Muscle of leg (tissue), 11 donors: Measurements from ENCODE around the gene NDE1. TPM values are rescaled to one million over a fixed set of nuclear protein-coding genes. Genes with fewer than 3 reads are reported as not detected.

ENCODE experiments used
- DNase-seq: peaks from one replicate; pipeline ENCODE4 v3.0.0; 2013
- H3K27ac ChIP-seq: one replicate; pipeline ENCODE4 v1.5.1; 2013; ENCODE audit warnings: mild to moderate bottlenecking, low read length, control low read depth
- H3K27me3 ChIP-seq: one replicate; pipeline ENCODE4 v1.6.1; 2013; ENCODE audit warnings: low read length; ENCODE audit not compliant: control insufficient read depth, insufficient read depth
- H3K36me3 ChIP-seq: one replicate; pipeline ENCODE4 v1.6.1; 2013; ENCODE audit warnings: low read length; ENCODE audit not compliant: control insufficient read depth, insufficient read depth
- H3K4me1 ChIP-seq: one replicate; pipeline ENCODE4 v1.6.1; 2013; ENCODE audit warnings: low read length; ENCODE audit not compliant: control insufficient read depth, insufficient read depth
- H3K4me3 ChIP-seq: one replicate; pipeline ENCODE4 v1.5.1; 2013; ENCODE audit warnings: low read length, control low read depth
- H3K9me3 ChIP-seq: replicated peaks from 2 replicates; pipeline ENCODE4 v1.6.1; 2013; ENCODE audit warnings: low read depth, low read length; ENCODE audit not compliant: control insufficient read depth
- WGBS: methylation state at CpG from one replicate; pipeline ENCODE4 v1.1.5; 2013; ENCODE audit warnings: missing lambda C conversion rate; ENCODE audit not compliant: insufficient coverage; 5-methylcytosine and 5-hydroxymethylcytosine counted together
- polyA plus RNA-seq, 8 donors: library from polyadenylated mRNA; unstranded; fragments of 120-200 nt; gene quantifications; one replicate each; pipeline versions ENCODE4 v1.2.1 to v1.2.3, GENCODE V29; 2013; ENCODE audit warnings: inconsistent platforms in 1 of 8, low replicate concordance in 1 of 8; ENCODE audit not compliant: insufficient read length in 8 of 8, insufficient read depth in 1 of 8
- total RNA-seq: library from RNA; stranded (reverse); fragments of 120-200 nt; gene quantifications from one replicate; pipeline ENCODE4 v1.2.4, GENCODE V29; 2013

Gene NDE1
- total and polyA plus RNA-seq, 9 donors = 13.6 to 38.9 (median 24.1) TPM

DNA sequence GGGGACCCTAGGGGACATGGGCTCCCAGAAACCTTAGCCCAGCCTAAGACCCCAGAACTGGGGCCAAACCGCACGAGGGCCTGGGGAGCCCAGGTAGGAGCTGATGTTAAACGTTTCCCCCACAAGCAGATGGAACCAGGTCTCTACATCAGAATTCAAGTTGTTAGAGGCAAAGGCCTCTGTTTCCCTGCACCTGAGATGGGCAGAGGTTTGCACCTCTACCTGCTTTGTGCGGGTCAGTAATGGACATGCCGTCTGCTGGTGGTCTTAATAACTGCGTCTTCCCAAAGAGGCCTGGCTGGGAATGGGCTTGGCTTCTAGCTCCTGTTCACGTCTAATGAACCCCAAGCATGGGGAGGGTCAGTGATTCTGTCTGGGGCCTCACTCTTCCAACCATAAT, 79.1 kb downstream of the NDE1 start:
- H3K27ac ChIP-seq = no peak overlapping the region
- no peaks in the 10 kb centered on the region for H3K9me3 ChIP-seq
- peaks cover 21% of the 10 kb centered on the region for H3K36me3 ChIP-seq
- no peak for DNase-seq
- H3K27me3 ChIP-seq = no peaks in the 10 kb centered on the region
- H3K4me1 ChIP-seq = no peaks in the 10 kb centered on the region
- WGBS = 91% methylated on average over 7 of the region's 7 CpGs
- H3K4me3 ChIP-seq = no peak overlapping the region

DNA sequence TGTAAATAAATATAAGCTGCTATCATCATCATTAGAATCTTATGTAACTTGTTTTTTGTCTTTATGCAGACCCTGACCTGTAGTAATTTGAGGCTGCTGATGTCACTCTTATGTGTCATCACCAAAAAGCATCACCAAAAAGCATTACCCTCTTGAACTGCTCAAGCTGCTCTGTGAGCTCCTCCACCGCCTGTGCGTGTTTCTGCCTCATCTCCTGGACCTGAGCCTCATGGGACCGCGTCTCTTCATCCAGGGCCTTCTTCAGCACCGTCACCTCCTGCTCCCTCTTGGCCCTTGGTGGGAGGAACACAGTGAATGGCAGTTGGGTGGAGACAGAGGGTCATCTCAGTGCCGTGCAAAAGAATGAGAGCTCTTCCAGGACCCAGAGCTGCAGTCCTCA, 82.4 kb downstream of the NDE1 start:
- WGBS = 93% methylated on average over 3 of the region's 6 CpGs
- peaks cover 2% of the 10 kb centered on the region for H3K27me3 ChIP-seq
- peaks cover 3% of the 10 kb centered on the region for H3K36me3 ChIP-seq

DNA sequence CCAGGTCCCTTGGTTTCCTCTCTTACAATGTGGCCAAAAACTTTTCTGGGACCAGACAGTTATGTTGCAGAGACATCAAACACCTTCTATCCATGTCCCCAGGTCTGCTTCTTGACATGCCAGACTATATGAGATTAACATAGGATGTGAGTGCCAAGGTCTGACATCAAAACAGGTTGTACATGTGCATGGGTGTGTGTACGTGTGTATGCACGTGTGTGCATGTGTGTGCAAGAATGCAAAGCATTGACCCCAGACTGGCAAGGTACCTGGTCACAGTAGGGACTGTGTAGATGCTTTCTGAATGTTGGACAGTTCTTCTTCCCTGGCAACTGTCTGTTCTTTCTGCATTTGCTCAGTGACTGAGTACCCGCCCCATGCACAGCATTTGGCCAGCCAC, 85.6 kb downstream of the NDE1 start:
- Histone ChIP-seq H3K36me3 (no peaks in the 10 kb centered on the region), H3K27me3 (peaks cover 2% of the 10 kb centered on the region), H3K4me3 (no peak overlapping the region), H3K27ac (no peak overlapping the region), H3K9me3 (peaks cover 1% of the 10 kb centered on the region), H3K4me1 (no peaks in the 10 kb centered on the region)
- no peak for DNase-seq
- WGBS = 83% methylated on average over 3 of the region's 3 CpGs

More for the DNA sequence above, 82.4 kb downstream of the NDE1 start:
- no peak for DNase-seq
- no peak overlapping the region for H3K27ac ChIP-seq
- no peak overlapping the region for H3K4me3 ChIP-seq
- H3K9me3 ChIP-seq = no peaks in the 10 kb centered on the region
- no peaks in the 10 kb centered on the region for H3K4me1 ChIP-seq

DNA sequence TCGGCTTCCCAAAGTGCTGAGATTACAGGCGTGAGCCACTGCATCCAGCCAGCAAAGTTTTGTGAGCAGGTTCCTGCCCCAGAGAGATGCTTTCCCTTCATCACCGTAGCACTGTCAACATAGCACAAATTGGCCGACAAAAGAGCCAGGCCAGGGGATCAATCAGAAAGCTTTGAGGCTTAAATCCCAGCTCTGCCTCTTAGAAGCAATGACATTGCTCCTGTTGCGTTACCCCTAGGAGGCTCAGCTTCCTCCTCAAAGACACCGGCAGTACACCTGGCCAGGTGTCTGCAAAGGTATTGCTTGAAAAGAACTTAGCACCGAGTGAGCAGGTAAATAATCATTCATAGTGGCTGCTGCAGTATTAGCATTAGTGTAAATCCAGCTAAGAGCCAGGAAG, 86.5 kb downstream of the NDE1 start:
- peaks cover 2% of the 10 kb centered on the region for H3K27me3 ChIP-seq
- no peak overlapping the region for H3K27ac ChIP-seq
- no peaks in the 10 kb centered on the region for H3K4me1 ChIP-seq
- 58% methylated on average over 6 of the region's 7 CpGs for WGBS
- no peak for DNase-seq
- peaks cover 6% of the 10 kb centered on the region for H3K9me3 ChIP-seq
- H3K4me3 ChIP-seq = no peak overlapping the region
- H3K36me3 ChIP-seq = no peaks in the 10 kb centered on the region

DNA sequence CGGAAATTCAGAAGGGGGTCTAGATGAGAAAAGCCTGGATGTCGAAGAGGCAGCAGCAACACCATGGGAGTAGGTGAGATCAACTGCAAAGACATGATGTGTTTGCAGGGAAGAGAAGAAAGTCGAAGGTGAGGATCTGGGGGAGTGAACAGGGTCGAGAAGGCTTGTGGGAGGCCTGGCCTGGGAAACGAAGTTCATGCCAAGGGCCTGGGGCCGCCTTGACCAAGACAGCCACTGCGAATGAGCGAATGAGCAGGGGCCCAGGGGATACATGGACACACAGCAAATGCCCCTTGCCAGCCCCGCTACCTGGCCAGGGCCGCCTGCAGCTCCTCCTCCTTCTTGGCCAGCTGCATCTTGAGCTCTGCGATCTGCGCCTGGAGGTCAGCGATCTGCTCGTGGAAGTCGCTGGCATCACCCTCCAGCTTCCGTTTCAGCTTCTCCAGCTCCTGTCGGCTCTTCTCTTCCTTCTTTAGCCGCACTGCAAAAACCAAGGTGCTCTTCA, 87.1 kb downstream of the NDE1 start:
- Histone ChIP-seq H3K9me3 (peaks cover 6% of the 10 kb centered on the region), H3K36me3 (no peaks in the 10 kb centered on the region), H3K4me1 (no peaks in the 10 kb centered on the region), H3K27me3 (peaks cover 2% of the 10 kb centered on the region), H3K27ac (no peak overlapping the region), H3K4me3 (no peak overlapping the region)
- WGBS = 88% methylated on average over 15 of the region's 18 CpGs
- DNase-seq = no peak

DNA sequence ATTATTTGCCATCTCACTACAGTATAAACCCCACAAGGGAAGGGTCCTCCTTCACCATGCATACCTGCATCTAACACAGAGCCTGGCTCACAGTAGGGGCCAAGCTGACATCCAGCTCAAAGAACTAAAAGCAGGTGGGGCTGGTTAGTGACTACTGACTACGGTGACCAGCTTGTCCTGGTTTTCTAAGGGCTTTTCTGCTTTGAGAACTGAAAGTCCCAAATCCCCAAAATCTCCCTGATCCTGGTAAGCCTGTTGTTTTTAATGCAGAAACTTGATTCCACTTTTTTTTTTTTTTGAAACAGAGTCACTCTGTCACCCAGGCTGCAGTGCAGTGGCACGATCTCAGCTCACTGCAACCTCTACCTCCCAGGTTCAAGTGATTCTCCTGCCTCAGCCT, 89.4 kb downstream of the NDE1 start:
- Histone ChIP-seq H3K9me3 (peaks cover 6% of the 10 kb centered on the region), H3K36me3 (no peaks in the 10 kb centered on the region), H3K4me3 (no peak overlapping the region), H3K27ac (no peak overlapping the region), H3K27me3 (peaks cover 2% of the 10 kb centered on the region), H3K4me1 (no peaks in the 10 kb centered on the region)
- WGBS = no CpG with 5 or more reads among the region's 2 CpGs
- DNase-seq = no peak

DNA sequence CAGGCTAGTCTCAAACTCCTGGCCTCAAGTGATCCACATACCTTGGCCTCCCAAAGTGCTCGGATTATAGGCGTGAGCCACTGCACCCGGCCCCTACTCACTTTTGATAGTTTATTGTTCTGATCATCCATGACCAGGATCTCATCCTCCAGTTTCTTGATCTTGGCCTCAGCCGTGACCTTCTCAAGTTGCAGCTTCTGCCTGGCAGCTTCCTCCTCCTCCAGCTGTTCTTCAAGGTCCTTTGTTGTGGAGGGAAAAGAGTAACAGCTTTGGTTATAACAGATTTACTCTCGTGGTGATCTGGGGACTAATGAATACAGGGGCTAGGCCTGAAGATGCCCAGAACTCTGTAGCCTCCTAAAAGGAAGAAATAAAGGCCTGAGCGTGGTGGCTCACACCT, 89.9 kb downstream of the NDE1 start:
- H3K4me3 ChIP-seq = no peak overlapping the region
- H3K9me3 ChIP-seq = peaks cover 6% of the 10 kb centered on the region
- H3K36me3 ChIP-seq = no peaks in the 10 kb centered on the region
- DNase-seq = no peak
- peaks cover 2% of the 10 kb centered on the region for H3K27me3 ChIP-seq
- H3K4me1 ChIP-seq = no peaks in the 10 kb centered on the region
- WGBS = 63% methylated on average over 4 of the region's 6 CpGs
- no peak overlapping the region for H3K27ac ChIP-seq

DNA sequence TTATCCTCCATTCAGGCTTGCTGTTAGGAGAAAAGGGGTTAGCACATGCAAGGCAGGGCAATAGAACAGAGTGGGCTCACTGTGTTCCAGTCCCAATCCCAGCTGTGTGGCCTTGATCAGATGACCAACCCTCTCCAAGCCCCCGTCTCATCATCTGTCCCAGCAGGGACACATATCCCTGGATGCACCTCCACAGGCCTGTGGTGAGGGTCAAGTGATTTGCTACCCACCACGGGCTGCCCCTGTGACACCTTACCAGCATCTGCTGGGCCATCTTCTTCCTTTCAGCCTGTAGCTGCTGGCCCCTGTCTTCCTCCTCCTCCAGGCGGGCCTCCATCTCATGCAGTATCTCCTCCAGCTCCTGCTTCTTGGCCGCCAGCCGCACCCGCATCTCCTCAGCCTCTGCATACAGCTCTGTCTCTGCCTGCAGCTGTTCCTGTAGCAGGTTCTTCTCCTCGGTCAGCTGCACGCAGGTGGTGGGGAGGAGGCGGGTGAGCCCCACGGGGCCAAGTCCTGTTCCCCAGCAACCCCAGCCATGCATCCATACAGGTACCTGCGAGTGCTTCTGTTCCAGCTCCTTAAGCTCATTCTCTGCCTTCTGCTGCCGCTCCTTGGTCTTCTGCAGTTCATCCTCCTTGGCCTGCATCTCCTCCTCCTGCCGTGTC, 91.3 kb downstream of the NDE1 start:
- Histone ChIP-seq H3K4me3 (no peak overlapping the region), H3K9me3 (peaks cover 6% of the 10 kb centered on the region), H3K27me3 (peaks cover 2% of the 10 kb centered on the region), H3K27ac (no peak overlapping the region), H3K36me3 (no peaks in the 10 kb centered on the region), H3K4me1 (no peaks in the 10 kb centered on the region)
- DNase-seq = no peak
- 79% methylated on average over 10 of the region's 13 CpGs for WGBS

DNA sequence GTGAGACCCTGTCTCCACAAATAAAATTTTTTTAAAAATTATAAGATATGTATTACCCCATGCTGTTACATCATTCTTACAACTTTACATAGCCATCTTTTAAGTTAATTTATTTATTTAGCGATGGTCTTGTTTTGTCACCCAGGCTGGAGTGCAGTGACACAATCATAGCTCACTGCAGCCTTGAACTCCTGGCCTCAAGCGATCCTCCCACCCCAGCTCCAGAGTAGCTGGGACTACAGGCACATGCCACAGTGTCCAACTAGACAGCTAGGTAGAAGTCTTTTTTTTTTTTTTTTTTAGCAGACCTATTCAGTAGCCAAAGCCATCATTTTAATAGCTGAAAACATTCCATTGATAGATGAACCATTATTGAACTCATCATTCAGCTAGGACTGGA, 92.7 kb downstream of the NDE1 start:
- Histone ChIP-seq H3K9me3 (peaks cover 6% of the 10 kb centered on the region), H3K36me3 (no peaks in the 10 kb centered on the region), H3K27ac (no peak overlapping the region), H3K27me3 (no peaks in the 10 kb centered on the region), H3K4me3 (no peak overlapping the region), H3K4me1 (no peaks in the 10 kb centered on the region)
- DNase-seq = no peak
- WGBS = no CpG with 5 or more reads among the region's 2 CpGs

DNA sequence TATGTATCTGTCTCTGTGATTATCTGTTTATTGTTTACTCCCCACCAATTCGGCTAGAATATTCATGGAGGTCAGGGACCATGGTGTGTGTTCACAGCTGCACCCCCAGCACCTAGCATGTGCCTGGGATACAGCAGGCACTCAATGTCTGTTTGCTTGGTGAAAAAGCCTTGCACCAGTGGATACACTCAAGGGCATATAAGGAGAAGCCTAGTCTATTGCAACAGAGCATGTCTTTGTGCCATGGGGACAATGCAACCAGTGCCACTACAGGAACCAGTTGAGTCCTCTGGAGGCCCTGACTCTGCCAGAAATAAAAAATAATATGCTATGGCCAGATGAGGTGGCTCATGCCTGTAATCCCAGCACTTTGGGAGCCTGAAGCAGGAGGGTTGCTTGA, 93.6 kb downstream of the NDE1 start:
- no peak for DNase-seq
- H3K27ac ChIP-seq = no peak overlapping the region
- 67% methylated on average over 1 of the region's 1 CpG for WGBS
- H3K9me3 ChIP-seq = peaks cover 6% of the 10 kb centered on the region
- no peaks in the 10 kb centered on the region for H3K27me3 ChIP-seq
- H3K36me3 ChIP-seq = no peaks in the 10 kb centered on the region
- no peaks in the 10 kb centered on the region for H3K4me1 ChIP-seq
- H3K4me3 ChIP-seq = no peak overlapping the region

DNA sequence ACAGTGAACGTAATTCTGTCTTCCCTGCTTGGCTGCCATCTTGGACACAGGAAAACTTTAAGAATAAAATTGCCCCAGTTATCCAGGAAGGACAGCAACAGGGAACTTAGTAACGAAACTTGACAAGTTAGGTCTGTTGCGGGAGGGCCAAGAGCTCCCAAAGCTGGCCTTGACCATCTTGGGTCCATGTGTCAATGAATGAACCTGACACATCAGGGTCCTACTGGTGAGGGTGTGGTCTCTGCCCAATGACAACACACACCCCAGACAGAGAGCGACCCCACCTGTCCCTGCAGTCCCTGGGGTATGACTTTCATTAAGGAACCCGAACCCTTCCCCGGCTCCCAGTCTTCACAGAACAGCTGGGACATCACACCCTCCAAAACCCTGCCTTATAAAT, 96.3 kb downstream of the NDE1 start:
- no peaks in the 10 kb centered on the region for H3K4me1 ChIP-seq
- H3K9me3 ChIP-seq = no peaks in the 10 kb centered on the region
- H3K36me3 ChIP-seq = no peaks in the 10 kb centered on the region
- H3K27me3 ChIP-seq = no peaks in the 10 kb centered on the region
- WGBS = 86% methylated on average over 6 of the region's 6 CpGs
- H3K27ac ChIP-seq = no peak overlapping the region
- no peak for DNase-seq
- H3K4me3 ChIP-seq = no peak overlapping the region
